HG03175 (cell line): ENCODE results near the gene CORO2B.
"Not testable (repeated sequence)": the region's sequence is repeated elsewhere in the genome, so short reads cannot be mapped to it uniquely, and the experiment has no call there.

Experiments
- ATAC-seq: cut with Tn5 transposase; IDR thresholded peaks from one replicate; pipeline ENCODE4 v1.9.1; 2021; ENCODE audit warnings: mild to moderate bottlenecking, moderate library complexity; ENCODE audit not compliant: unreplicated experiment

CORO2B gene

GRCh38 chr15:68604840-68605478, 26.2 kb downstream of the CORO2B start:
- ATAC-seq = not testable (repeated sequence)

- no peak for ATAC-seq
These were observed 27.6 kb downstream of the CORO2B start for GRCh38 chr15:68606375-68606774.

- no peak for ATAC-seq
These were observed 29.5 kb downstream of the CORO2B start for GRCh38 chr15:68608206-68608843.

GRCh38 chr15:68608844-68609232, 30.0 kb downstream of the CORO2B start:
- no peak for ATAC-seq

- no peak for ATAC-seq
These were observed 30.8 kb downstream of the CORO2B start for GRCh38 chr15:68609629-68610028.

- no peak for ATAC-seq
These were observed 32.0 kb downstream of the CORO2B start for GRCh38 chr15:68610825-68611224.

GRCh38 chr15:68612503-68612902, 33.7 kb downstream of the CORO2B start:
- no peak for ATAC-seq

- no peak for ATAC-seq
These were observed 34.4 kb downstream of the CORO2B start for GRCh38 chr15:68612979-68613740.

GRCh38 chr15:68614286-68615035, 35.7 kb downstream of the CORO2B start:
- ATAC-seq = no peak

GRCh38 chr15:68615301-68615700, 36.5 kb downstream of the CORO2B start:
- ATAC-seq = no peak

- ATAC-seq = no peak
These were observed 37.0 kb downstream of the CORO2B start for GRCh38 chr15:68615811-68616210.

- no peak for ATAC-seq
These were observed 37.6 kb downstream of the CORO2B start for GRCh38 chr15:68616397-68616796.

- no peak for ATAC-seq
These were observed 38.2 kb downstream of the CORO2B start for GRCh38 chr15:68617001-68617400.

GRCh38 chr15:68617777-68618176, 39.0 kb downstream of the CORO2B start:
- no peak for ATAC-seq

- no peak for ATAC-seq
These were observed 39.6 kb downstream of the CORO2B start for GRCh38 chr15:68618394-68618793.

- ATAC-seq = no peak
These were observed 40.3 kb downstream of the CORO2B start for GRCh38 chr15:68618908-68619698.

GRCh38 chr15:68620721-68621527, 42.1 kb downstream of the CORO2B start:
- ATAC-seq = no peak

- ATAC-seq = no peak
These were observed 42.7 kb downstream of the CORO2B start for GRCh38 chr15:68621535-68621934.

GRCh38 chr15:68623301-68623892, 44.6 kb downstream of the CORO2B start:
- ATAC-seq = no peak
